Measurements from ENCODE around the gene PYGM.
"Not testable (repeated sequence)": the region's sequence is repeated elsewhere in the genome, so short reads cannot be mapped to it uniquely, and the experiment has no call there.

PYGM gene

DNA sequence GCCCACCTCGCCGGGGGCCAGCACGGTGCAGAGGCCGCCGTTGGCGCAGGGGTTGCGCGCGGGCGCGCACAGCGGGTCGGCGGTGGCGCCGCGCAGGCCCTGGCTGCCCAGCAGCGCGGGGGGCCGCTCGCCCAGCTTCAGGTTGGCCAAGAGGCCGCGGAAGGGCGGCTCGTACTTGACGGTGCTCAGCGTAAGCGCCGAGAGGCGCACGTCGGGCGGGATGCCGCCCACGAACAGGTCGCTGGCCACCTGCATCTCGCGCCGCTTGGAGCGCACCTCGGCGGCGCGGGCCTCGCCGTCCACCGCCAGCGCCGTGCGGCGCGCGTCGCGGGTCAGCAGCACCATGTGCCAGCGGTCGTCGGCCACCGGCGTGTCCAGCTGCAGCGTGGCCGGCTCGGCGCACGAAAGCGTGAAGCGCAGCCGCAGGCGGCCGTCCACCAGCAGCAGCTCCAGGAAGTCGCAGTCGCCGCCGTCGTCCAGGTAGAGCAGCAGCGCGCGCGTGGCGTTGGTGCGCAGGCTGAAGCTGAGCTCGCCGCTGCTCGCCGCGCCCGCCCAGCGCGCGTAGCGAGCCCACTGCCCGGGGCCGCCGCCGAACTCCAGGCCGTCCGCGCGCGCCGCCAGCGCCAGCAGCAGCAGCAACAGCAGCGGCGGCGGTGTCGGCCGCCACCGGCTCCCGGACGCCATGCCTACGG, 46.6 kb downstream of the PYGM start:
- Histone ChIP-seq H3K27ac (ENCODE audit: low read depth, low read length, severe bottlenecking) (no peak overlapping the region), H3K36me3 (ENCODE audit: control insufficient read depth, insufficient read depth, low read length) (no peaks in the 10 kb centered on the region), H3K9me3 (ENCODE audit: control insufficient read depth, low read length) (no peaks in the 10 kb centered on the region), H3K4me1 (ENCODE audit: control insufficient read depth, insufficient read depth, low read length, poor library complexity, severe bottlenecking) (peaks cover 27% of the 10 kb centered on the region), H3K4me3 (ENCODE audit: extremely low read depth, insufficient read depth, low read length, poor library complexity, severe bottlenecking) (no peak overlapping the region)
- WGBS, 2 experiments (ENCODE audit: insufficient coverage in 2 of 2) = 1 to 2% methylated on average over 93 to 101 of the region's 111 CpGs

DNA sequence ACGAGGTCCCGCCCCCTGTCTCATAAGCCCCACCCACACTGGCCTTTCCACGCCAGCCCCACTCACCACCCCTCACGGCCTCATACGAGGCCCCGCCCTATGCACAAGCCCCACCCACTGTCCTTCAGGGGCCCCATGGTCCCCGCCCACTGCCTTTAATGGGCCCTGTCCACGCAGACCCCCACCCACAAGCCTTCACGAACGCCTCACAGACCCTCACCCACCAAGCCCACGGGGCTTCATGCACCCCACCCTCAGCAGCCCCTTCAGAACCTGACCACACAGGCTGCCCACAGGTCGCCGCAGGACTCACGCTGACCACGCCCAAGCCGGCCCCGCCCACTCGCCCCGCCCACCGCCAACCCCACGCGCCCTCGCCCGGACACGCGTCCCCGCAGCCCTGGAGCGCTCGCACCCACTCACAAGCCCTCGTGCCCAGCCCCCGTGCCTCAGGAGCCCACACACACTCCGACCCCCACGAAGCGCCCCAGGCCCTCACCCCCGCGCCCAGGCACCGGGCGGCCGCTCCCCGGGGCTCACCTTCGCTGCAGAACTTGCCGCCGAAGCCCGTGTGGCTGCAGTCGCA, 47.3 kb downstream of the PYGM start:
- Histone ChIP-seq H3K4me3 (ENCODE audit: extremely low read depth, insufficient read depth, low read length, poor library complexity, severe bottlenecking) (no peak overlapping the region), H3K27ac (ENCODE audit: low read depth, low read length, severe bottlenecking) (no peak overlapping the region), H3K4me1 (ENCODE audit: control insufficient read depth, insufficient read depth, low read length, poor library complexity, severe bottlenecking) (peaks cover 27% of the 10 kb centered on the region), H3K9me3 (ENCODE audit: control insufficient read depth, low read length) (no peaks in the 10 kb centered on the region), H3K36me3 (ENCODE audit: control insufficient read depth, insufficient read depth, low read length) (no peaks in the 10 kb centered on the region)
- 21 to 45% methylated on average over 14 to 30 of the region's 45 CpGs for WGBS, 2 experiments (ENCODE audit: insufficient coverage in 2 of 2)

DNA sequence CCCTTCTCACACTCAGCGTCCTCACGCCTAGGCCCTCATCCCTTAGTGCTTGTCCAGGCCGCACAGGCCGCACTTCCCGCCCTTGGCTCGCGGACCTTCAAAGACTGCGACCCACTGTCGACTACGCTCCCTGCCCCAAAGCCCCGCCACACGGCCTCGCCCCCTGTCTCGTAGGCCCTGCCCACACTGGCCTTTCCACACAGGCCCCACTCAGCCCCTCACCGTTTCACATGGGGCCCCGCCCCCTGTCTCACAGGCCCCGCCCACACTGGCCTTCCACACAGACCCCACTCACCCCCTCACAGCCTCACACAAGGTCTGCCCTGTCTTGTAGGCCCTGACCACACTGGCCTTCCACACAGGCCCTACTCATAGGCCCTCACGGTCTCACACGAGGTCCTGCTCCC, 47.8 kb downstream of the PYGM start:
- Histone ChIP-seq H3K4me3 (ENCODE audit: extremely low read depth, insufficient read depth, low read length, poor library complexity, severe bottlenecking) (no peak overlapping the region), H3K4me1 (ENCODE audit: control insufficient read depth, insufficient read depth, low read length, poor library complexity, severe bottlenecking) (peaks cover 27% of the 10 kb centered on the region), H3K9me3 (ENCODE audit: control insufficient read depth, low read length) (no peaks in the 10 kb centered on the region), H3K36me3 (ENCODE audit: control insufficient read depth, insufficient read depth, low read length) (no peaks in the 10 kb centered on the region), H3K27ac (ENCODE audit: low read depth, low read length, severe bottlenecking) (no peak overlapping the region)
- 86 to 92% methylated on average over 14 to 19 of the region's 19 CpGs for WGBS, 2 experiments (ENCODE audit: insufficient coverage in 2 of 2)

DNA sequence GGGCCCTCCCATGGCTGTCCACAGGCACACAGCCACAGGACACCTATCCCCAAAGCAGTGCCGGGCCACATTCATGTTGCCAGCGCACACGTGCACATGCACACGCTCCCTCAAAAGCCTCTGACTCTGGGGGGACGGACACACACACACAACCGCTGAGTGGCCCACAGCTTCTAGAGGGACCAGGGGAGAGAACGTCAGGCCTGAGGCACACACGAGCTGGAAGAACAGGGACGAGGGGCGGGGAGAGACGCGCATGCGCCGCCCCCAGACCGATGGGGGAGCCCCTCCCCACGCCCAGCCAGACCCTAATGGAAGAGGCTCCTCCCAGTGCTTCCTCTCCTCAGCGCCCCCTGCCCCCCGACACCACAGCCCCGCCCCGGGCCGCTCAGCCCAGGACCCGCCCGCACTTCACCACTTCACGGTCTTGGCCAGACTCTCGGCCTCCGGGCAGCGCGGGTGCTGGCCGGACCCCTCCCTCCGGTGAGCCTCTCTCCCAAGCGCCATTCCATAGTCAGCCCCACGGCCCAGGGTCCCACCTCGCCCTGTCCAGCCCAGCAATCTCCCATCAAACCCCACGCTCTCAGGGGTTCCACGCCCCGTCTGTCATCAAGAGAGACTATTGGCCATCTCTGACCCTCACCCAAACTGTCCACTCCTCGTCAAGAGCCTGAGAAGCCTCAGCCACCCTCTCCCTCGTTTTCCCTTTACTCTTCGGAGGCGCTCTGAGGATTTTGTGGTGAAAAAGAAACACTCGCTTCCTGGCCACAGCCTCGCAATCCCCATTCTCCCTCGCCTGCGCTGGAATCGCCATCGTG, 48.4 kb downstream of the PYGM start:
- 61% methylated on average over 27 to 44 of the region's 46 CpGs for WGBS, 2 experiments (ENCODE audit: insufficient coverage in 2 of 2)
- Histone ChIP-seq H3K9me3 (ENCODE audit: control insufficient read depth, low read length) (no peaks in the 10 kb centered on the region), H3K4me3 (ENCODE audit: extremely low read depth, insufficient read depth, low read length, poor library complexity, severe bottlenecking) (no peak overlapping the region), H3K27ac (ENCODE audit: low read depth, low read length, severe bottlenecking) (no peak overlapping the region), H3K4me1 (ENCODE audit: control insufficient read depth, insufficient read depth, low read length, poor library complexity, severe bottlenecking) (peaks cover 21% of the 10 kb centered on the region), H3K36me3 (ENCODE audit: control insufficient read depth, insufficient read depth, low read length) (no peaks in the 10 kb centered on the region)

DNA sequence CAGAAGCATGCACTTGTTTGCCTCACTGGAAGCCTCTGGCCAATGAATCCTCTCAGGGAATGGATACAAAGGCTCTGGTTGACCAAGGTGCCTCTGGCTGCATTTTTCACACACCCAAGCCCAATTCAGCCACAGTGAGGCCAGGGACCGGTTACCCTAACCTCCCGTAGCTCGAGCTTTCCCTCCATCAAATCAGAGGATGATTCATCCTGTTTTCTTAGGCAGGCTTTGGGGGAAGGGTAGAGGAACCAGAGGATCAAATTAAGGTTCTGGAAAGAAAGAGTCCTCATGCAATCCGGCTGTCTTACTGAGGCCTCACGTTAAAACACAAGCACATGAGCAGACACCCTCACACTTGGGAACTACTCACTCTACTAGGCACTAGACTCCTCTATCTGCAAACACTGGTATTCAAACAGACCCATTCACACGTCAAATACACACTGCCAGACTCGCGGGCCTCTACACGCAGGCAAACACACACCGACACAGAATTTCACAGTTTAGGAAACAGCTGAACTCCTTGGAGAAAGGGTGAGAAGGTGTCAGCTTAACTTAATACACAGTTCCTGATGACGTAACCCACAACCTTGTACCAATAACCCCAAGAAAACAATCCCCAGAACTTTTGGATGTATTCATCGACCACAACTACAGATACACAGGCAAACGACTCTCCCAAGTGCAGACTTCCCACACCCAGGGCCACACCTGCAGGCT, 49.2 kb downstream of the PYGM start:
- no peaks in the 10 kb centered on the region for H3K36me3 ChIP-seq (ENCODE audit: control insufficient read depth, insufficient read depth, low read length)
- peaks cover 17% of the 10 kb centered on the region for H3K4me1 ChIP-seq (ENCODE audit: control insufficient read depth, insufficient read depth, low read length, poor library complexity, severe bottlenecking)
- no peak overlapping the region for H3K4me3 ChIP-seq (ENCODE audit: extremely low read depth, insufficient read depth, low read length, poor library complexity, severe bottlenecking)
- WGBS, 2 experiments (ENCODE audit: insufficient coverage in 2 of 2) = 45 to 76% methylated on average over 4 to 7 of the region's 13 CpGs
- H3K9me3 ChIP-seq (ENCODE audit: control insufficient read depth, low read length) = no peaks in the 10 kb centered on the region
- H3K27ac ChIP-seq (ENCODE audit: low read depth, low read length, severe bottlenecking) = no peak overlapping the region

DNA sequence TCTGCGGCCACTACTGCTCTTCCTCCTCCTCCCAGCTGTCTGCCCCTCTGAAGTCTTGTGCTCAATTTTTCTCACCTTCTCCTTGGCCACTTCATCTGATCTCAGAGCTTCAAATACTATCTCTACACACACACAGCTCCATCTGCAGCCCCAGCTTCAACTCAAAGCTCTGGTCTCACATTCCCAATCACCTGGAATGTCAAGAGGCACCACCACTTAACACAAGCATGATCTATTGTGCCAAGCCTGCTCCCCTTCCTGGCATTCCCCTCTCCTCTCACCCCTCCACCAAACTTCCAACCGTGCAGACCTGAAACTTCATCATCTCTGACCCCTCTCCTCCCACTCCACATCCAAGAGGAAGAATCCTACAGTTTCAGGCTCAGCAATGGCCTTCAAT, 54.3 kb downstream of the PYGM start:
- no peak overlapping the region for H3K4me3 ChIP-seq (ENCODE audit: extremely low read depth, insufficient read depth, low read length, poor library complexity, severe bottlenecking)

DNA sequence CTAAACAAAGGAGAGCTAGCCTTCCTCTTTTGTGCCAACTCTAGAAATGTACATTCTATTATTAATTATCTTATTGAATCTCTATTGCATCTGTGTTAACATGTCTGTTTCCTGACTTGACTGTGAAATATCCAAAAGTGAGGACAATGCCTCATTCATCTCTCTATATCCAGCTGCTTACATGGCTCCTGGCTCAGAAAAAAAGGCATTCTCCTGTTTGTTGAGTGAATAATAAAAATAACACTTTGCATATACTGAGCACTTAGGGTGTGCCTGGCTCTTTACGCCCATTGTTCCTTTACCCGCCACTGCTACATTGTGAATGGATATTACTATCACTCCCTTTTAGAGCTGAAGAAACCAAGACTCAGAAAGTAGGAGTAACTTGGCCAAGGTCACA, 56.7 kb downstream of the PYGM start:
- Histone ChIP-seq H3K4me1 (ENCODE audit: control insufficient read depth, insufficient read depth, low read length, poor library complexity, severe bottlenecking) (no peaks in the 10 kb centered on the region), H3K4me3 (ENCODE audit: extremely low read depth, insufficient read depth, low read length, poor library complexity, severe bottlenecking) (no peak overlapping the region), H3K27ac (ENCODE audit: low read depth, low read length, severe bottlenecking) (no peak overlapping the region), H3K9me3 (ENCODE audit: control insufficient read depth, low read length) (no peaks in the 10 kb centered on the region), H3K36me3 (ENCODE audit: control insufficient read depth, insufficient read depth, low read length) (no peaks in the 10 kb centered on the region)
- WGBS, 2 experiments (ENCODE audit: insufficient coverage in 2 of 2) = 90% methylated on average over 2 of the region's 2 CpGs; no CpG with 5 or more reads in 1 of the 2 experiments

More for the DNA sequence above, 54.3 kb downstream of the PYGM start:
- 53 to 56% methylated on average over 2 of the region's 2 CpGs for WGBS, 2 experiments (ENCODE audit: insufficient coverage in 2 of 2)
- no peaks in the 10 kb centered on the region for H3K9me3 ChIP-seq (ENCODE audit: control insufficient read depth, low read length)
- peaks cover 6% of the 10 kb centered on the region for H3K4me1 ChIP-seq (ENCODE audit: control insufficient read depth, insufficient read depth, low read length, poor library complexity, severe bottlenecking)
- no peaks in the 10 kb centered on the region for H3K36me3 ChIP-seq (ENCODE audit: control insufficient read depth, insufficient read depth, low read length)
- H3K27ac ChIP-seq (ENCODE audit: low read depth, low read length, severe bottlenecking) = no peak overlapping the region

DNA sequence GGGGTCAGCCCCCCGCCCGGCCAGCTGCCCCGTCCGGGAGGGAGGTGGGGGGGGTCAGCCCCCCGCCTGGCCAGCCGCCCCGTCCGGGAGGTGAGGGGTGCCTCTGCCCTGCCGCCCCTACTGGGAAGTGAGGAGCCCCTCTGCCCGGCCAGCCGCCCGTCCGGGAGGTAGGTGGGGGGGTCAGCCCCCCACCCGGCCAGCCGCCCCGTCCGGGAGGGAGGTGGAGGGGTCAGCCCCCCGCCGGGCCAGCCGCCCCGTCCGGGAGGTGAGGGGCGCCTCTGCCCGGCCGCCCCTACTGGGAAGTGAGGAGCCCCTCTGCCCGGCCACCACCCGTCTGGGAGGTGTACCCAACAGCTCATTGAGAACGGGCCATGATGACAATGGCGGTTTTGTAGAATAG, 57.8 kb downstream of the PYGM start:
- H3K36me3 ChIP-seq (ENCODE audit: control insufficient read depth, insufficient read depth, low read length); H3K4me1 ChIP-seq (ENCODE audit: control insufficient read depth, insufficient read depth, low read length, poor library complexity, severe bottlenecking); H3K4me3 ChIP-seq (ENCODE audit: extremely low read depth, insufficient read depth, low read length, poor library complexity, severe bottlenecking); H3K9me3 ChIP-seq (ENCODE audit: control insufficient read depth, low read length); H3K27ac ChIP-seq (ENCODE audit: low read depth, low read length, severe bottlenecking): not testable (repeated sequence)
- WGBS, 2 experiments (ENCODE audit: insufficient coverage in 2 of 2) = 94% methylated on average over 7 of the region's 29 CpGs; no CpG with 5 or more reads in 1 of the 2 experiments

DNA sequence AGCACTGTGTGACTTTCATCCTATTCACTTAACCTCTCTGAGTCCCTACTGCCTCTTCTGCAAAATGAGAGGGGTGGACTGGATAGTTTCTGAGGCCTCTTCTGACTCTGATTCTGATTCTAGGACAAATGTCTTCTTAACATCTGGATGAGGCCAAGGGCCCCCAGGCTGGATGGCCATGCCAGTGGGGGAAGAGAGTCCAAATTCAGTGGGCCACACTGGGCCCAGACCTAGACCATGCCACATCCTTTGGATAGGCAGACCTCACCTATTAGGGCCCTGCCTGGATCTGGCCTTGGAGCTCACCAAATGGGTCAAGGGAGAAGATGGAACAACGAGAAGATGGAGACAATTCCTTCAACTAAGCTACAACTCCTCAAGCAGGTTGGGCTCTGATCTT, 61.3 kb downstream of the PYGM start:
- no peaks in the 10 kb centered on the region for H3K9me3 ChIP-seq (ENCODE audit: control insufficient read depth, low read length)
- WGBS, 2 experiments (ENCODE audit: insufficient coverage in 2 of 2) = no CpG with 5 or more reads among the region's 1 CpG
- no peak overlapping the region for H3K27ac ChIP-seq (ENCODE audit: low read depth, low read length, severe bottlenecking)
- H3K4me1 ChIP-seq (ENCODE audit: control insufficient read depth, insufficient read depth, low read length, poor library complexity, severe bottlenecking) = no peaks in the 10 kb centered on the region
- no peak overlapping the region for H3K4me3 ChIP-seq (ENCODE audit: extremely low read depth, insufficient read depth, low read length, poor library complexity, severe bottlenecking)
- no peaks in the 10 kb centered on the region for H3K36me3 ChIP-seq (ENCODE audit: control insufficient read depth, insufficient read depth, low read length)

DNA sequence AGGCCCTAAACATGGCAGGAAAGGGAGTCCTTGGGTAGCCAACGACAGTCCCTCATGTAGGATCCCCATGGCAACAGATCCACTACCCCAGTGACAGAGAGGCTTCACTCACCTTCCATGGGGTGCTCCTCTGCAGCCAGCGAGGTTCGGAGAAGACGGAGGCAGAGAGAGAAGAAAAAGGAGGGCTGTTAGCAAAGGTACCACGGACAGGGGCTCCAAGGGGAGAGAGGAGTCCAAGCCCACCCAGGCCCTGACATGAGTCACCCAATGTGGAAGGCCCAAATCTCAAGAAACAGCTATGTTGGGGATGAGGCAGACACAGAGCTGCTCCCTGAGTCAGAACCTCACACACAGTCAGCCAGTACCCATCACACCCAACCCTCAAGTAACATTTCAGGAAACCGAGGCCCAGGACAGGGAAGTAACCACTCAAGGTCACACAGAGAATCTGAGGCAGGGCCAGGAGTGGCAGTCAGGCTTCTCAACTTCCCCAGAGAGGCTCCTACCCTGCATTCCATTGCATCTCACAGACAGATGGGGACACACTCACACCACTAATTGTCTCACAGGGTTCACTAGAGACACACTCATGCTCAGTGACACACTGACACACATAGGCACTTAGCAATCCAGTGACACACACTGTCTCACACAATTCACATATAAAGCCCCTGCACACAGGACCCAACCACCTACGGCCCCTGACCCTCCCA, 62.0 kb downstream of the PYGM start:
- H3K4me3 ChIP-seq (ENCODE audit: extremely low read depth, insufficient read depth, low read length, poor library complexity, severe bottlenecking) = no peak overlapping the region
- H3K9me3 ChIP-seq (ENCODE audit: control insufficient read depth, low read length) = no peaks in the 10 kb centered on the region
- H3K27ac ChIP-seq (ENCODE audit: low read depth, low read length, severe bottlenecking) = no peak overlapping the region
- WGBS, 2 experiments (ENCODE audit: insufficient coverage in 2 of 2) = 74 to 89% methylated on average over 5 of the region's 7 CpGs
- H3K4me1 ChIP-seq (ENCODE audit: control insufficient read depth, insufficient read depth, low read length, poor library complexity, severe bottlenecking) = no peaks in the 10 kb centered on the region
- H3K36me3 ChIP-seq (ENCODE audit: control insufficient read depth, insufficient read depth, low read length) = no peaks in the 10 kb centered on the region

All from mesodermal cell (in vitro differentiated cells).